Left lung (tissue), 10 donors: ENCODE results near the gene EZR. TPM values are rescaled to one million over a fixed set of nuclear protein-coding genes. Genes with fewer than 3 reads are reported as not detected.
"Not testable (repeated sequence)": the region's sequence is repeated elsewhere in the genome, so short reads cannot be mapped to it uniquely, and the experiment has no call there.

Experiments
- ATAC-seq: fragments of 200-7000 bp; cut with Tn5 transposase; one replicate; pipeline ENCODE4 v1.9.1; 2020; ENCODE audit warnings: moderate library complexity
- DNase-seq, 4 donors: peaks; one replicate each; pipeline ENCODE4 v3.0.0-alpha.2; 2013 to 2020
- H3K27ac ChIP-seq, 2 donors: fragments of 200-600 bp; sonication (generic) in 1 of 2; one replicate each; pipeline versions ENCODE4 v1.5.0 to v1.8.0; 2020 to 2021
- H3K27me3 ChIP-seq, 2 donors: fragments of 200-600 bp; sonication (generic) in 1 of 2; one replicate each; pipeline versions ENCODE4 v1.5.0 to v1.8.0; 2020 to 2021
- H3K36me3 ChIP-seq, 2 donors: fragments of 200-600 bp; sonication (generic) in 1 of 2; one replicate each; pipeline versions ENCODE4 v1.5.0 to v1.8.0; 2020 to 2021
- H3K4me1 ChIP-seq, 2 donors: fragments of 200-600 bp; one replicate each; pipeline ENCODE4 v1.8.0; 2021
- H3K4me3 ChIP-seq, 2 donors: fragments of 200-600 bp; sonication (generic) in 1 of 2; one replicate each; pipeline versions ENCODE4 v1.5.0 to v1.8.0; 2020 to 2021; ENCODE audit warnings: mild to moderate bottlenecking in 1 of 2
- H3K9me3 ChIP-seq, 2 donors: fragments of 200-600 bp; sonication (generic) in 1 of 2; one replicate each; pipeline versions ENCODE4 v1.5.0 to v1.8.0; 2020 to 2021
- CTCF ChIP-seq, 2 donors: fragments of 200-600 bp; sonication (generic) in 1 of 2; IDR thresholded peaks; one replicate each; pipeline versions ENCODE4 v1.5.0 to v1.8.0; 2021; ENCODE audit warnings: antibody characterized with exemption in 2 of 2
- intact Hi-C, 2 donors: fragments of 100-400 bp; cut with DNase I; formaldehyde crosslinking; loops; one replicate each; pipeline versions ENCODE4 v1.11.2 to v1.14.2; 2022
- polyA plus RNA-seq, 6 donors: library from polyadenylated mRNA; unstranded; fragments of 120-200 nt; gene quantifications; one replicate each; pipeline ENCODE4 v1.2.1, GENCODE V29; 2013; ENCODE audit not compliant: insufficient read length in 6 of 6
- total RNA-seq, 2 donors: library from RNA; stranded (reverse); fragmentation: NEBNext Ultra II Directional; extraction: Animal tissue kit (Norgen Biotek cat#: 25700); gene quantifications; one replicate each; pipeline ENCODE4 v1.2.1, GENCODE V29; 2021
- donor health status: DM: no; HTN: yes; CAD: no.
- donor health status: DM: no; HTN: no; CAD: no.

The EZR gene
- total and polyA plus RNA-seq, 8 donors: 140 to 328 (median 161) TPM

GRCh38 chr6:158843751-158844683, 24.8 kb upstream of the EZR start:
- no peaks in the 10 kb centered on the region for H3K9me3 ChIP-seq
- intact Hi-C loops: no loop called here
- ATAC-seq: no peak
- no peak overlapping the region for H3K27ac ChIP-seq
- DNase-seq: no peak
- no peaks in the 10 kb centered on the region for H3K4me1 ChIP-seq
- no peaks in the 10 kb centered on the region for H3K36me3 ChIP-seq
- no peaks in the 10 kb centered on the region for H3K27me3 ChIP-seq
- no peak overlapping the region for H3K4me3 ChIP-seq
- TF ChIP-seq CTCF (IDR thresholded peaks at IDR 0.05): no peak

- intact Hi-C loops: no loop called here
- Histone ChIP-seq H3K4me1 (no peaks in the 10 kb centered on the region), H3K27ac (no peak overlapping the region), H3K36me3 (no peaks in the 10 kb centered on the region), H3K9me3 (no peaks in the 10 kb centered on the region), H3K27me3 (no peaks in the 10 kb centered on the region), H3K4me3 (no peak overlapping the region)
- ATAC-seq: no peak
- TF ChIP-seq CTCF (IDR thresholded peaks at IDR 0.05): no peak
- no peak for DNase-seq
These were observed 22.2 kb upstream of the EZR start for GRCh38 chr6:158841358-158841757.

GRCh38 chr6:158840465-158840864, 21.3 kb upstream of the EZR start:
- Histone ChIP-seq H3K36me3 (no peaks in the 10 kb centered on the region), H3K9me3 (no peaks in the 10 kb centered on the region), H3K27me3 (no peaks in the 10 kb centered on the region), H3K4me1 (peaks cover 0 to 1% of the 10 kb centered on the region in 2 donors), H3K27ac (no peak overlapping the region), H3K4me3 (no peak overlapping the region)
- TF ChIP-seq CTCF (IDR thresholded peaks at IDR 0.05): no peak
- ATAC-seq (no peak), DNase-seq (no peak)
- intact Hi-C loops: no loop called here

GRCh38 chr6:158839796-158840195, 20.6 kb upstream of the EZR start:
- no peak for TF ChIP-seq CTCF (IDR thresholded peaks at IDR 0.05)
- peaks cover 0 to 8% of the 10 kb centered on the region in 2 donors for H3K4me1 ChIP-seq
- H3K27ac ChIP-seq: no peak overlapping the region
- no peak overlapping the region for H3K4me3 ChIP-seq
- no peaks in the 10 kb centered on the region for H3K9me3 ChIP-seq
- intact Hi-C loops: no loop called here
- DNase-seq (no peak), ATAC-seq (no peak)
- H3K27me3 ChIP-seq: no peaks in the 10 kb centered on the region
- no peaks in the 10 kb centered on the region for H3K36me3 ChIP-seq

- H3K9me3 ChIP-seq, H3K27ac ChIP-seq, H3K27me3 ChIP-seq, ATAC-seq, DNase-seq, intact Hi-C loops, H3K4me3 ChIP-seq, H3K36me3 ChIP-seq, H3K4me1 ChIP-seq: not testable (repeated sequence)
These were observed 19.6 kb upstream of the EZR start for GRCh38 chr6:158838790-158839189.
